ENCODE results near the gene AP2M1. TPM values are rescaled to one million over a fixed set of nuclear protein-coding genes. Genes with fewer than 3 reads are reported as not detected.
"Not testable (repeated sequence)": the region's sequence is repeated elsewhere in the genome, so short reads cannot be mapped to it uniquely, and the experiment has no call there.

The AP2M1 gene
- total RNA-seq, 1 donor from 2014 or later: 262 TPM

DNA sequence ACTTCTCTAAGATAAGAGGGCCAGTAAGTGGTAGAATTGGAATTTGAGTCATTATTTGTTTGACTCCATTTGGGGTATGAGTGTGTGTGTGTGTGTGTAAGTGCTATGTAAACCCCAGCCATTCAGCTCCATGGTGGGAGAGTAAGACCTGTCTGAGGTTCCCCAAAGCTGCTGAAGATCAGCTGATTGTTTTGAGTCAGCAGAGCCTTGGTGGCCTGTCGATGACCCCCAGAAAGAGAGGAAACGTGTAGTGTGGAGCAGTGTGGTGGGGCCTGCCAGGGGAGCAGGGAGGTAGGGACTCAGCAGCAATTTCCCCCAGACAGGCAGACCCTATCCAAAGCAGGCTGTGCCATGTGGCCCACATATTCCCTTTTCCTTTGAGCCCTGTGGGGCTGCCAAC is 14.2 kb upstream of the AP2M1 start:
- Histone ChIP-seq H3K36me3 (ENCODE audit: control insufficient read depth, insufficient read depth, low read length) (peaks cover 12% of the 10 kb centered on the region), H3K4me3 (ENCODE audit: low read depth, low read length) (no peak overlapping the region), H3K27me3 (ENCODE audit: control insufficient read depth, insufficient read depth, low read length) (no peaks in the 10 kb centered on the region)
- TF ChIP-seq, protein P1, sequence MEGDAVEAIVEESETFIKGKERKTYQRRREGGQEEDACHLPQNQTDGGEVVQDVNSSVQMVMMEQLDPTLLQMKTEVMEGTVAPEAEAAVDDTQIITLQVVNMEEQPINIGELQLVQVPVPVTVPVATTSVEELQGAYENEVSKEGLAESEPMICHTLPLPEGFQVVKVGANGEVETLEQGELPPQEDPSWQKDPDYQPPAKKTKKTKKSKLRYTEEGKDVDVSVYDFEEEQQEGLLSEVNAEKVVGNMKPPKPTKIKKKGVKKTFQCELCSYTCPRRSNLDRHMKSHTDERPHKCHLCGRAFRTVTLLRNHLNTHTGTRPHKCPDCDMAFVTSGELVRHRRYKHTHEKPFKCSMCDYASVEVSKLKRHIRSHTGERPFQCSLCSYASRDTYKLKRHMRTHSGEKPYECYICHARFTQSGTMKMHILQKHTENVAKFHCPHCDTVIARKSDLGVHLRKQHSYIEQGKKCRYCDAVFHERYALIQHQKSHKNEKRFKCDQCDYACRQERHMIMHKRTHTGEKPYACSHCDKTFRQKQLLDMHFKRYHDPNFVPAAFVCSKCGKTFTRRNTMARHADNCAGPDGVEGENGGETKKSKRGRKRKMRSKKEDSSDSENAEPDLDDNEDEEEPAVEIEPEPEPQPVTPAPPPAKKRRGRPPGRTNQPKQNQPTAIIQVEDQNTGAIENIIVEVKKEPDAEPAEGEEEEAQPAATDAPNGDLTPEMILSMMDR (IDR thresholded peaks at IDR 0.05; ENCODE audit: insufficient read depth, low read length, severe bottlenecking): no peak
- FAIRE-seq: no peak
- DNase-seq (ENCODE audit: low read depth): no peak

DNA sequence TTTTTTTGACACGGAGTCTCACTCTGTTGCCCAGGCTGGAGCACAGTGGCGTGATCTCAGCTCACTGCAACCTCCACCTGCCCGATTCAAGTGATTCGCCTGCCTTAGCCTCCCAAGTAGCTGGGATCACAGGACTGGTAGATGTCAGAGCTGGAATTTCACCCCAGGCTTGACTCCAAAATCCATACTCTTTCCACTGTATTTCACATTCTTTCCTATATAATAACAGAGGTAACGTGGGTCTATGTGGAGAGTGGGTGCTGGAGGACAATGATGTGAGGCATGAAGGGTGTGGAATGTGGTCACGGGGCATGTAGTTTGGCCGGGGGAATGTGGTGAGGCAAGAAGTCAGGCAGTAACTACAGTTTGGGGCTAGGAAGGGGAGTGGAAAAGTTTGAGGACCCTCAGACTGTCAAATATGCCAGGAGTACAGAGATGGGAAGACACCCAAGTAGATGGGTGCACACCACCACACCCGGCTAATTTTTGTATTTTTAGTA is 12.0 kb upstream of the AP2M1 start:
- H3K4me3 ChIP-seq (ENCODE audit: low read depth, low read length); DNase-seq (ENCODE audit: low read depth); H3K27me3 ChIP-seq (ENCODE audit: control insufficient read depth, insufficient read depth, low read length); FAIRE-seq: not testable (repeated sequence)
- peaks cover 26% of the 10 kb centered on the region for H3K36me3 ChIP-seq (ENCODE audit: control insufficient read depth, insufficient read depth, low read length)

DNA sequence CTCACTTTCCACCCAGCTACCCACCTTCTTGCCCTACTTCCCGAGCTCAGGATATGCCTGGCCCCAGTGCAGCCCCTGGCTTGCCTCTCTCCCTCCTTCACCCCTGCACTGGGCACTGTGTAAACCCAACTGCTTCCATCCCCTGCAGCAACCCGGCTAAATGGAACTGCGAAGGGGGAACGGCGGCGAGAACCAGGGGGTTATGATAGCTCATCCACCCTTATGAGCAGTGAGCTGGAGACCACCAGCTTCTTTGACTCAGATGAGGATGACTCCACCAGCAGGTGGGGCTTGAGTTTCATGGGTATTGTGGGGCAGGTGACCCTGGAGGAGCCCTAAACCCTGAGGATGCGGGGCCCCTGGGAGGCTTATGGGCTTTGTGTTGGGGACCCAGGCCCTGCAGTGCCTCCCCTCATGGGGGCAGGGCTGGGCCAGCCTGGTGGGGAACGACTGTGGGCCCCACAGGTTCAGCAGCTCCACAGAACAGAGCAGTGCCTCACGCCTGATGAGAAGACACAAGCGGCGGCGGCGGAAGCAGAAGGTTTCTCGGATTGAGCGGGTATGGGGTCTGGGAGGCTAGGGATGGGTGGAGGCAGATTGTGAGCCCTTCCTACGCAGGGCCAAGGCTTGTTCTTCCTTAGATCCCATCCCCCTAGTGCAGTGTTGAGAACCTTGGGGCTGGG is 9.9 kb upstream of the AP2M1 start:
- DNase-seq (ENCODE audit: low read depth) (no peak), FAIRE-seq (no peak)
- H3K36me3 ChIP-seq (ENCODE audit: control insufficient read depth, insufficient read depth, low read length): peaks cover 28% of the 10 kb centered on the region

DNA sequence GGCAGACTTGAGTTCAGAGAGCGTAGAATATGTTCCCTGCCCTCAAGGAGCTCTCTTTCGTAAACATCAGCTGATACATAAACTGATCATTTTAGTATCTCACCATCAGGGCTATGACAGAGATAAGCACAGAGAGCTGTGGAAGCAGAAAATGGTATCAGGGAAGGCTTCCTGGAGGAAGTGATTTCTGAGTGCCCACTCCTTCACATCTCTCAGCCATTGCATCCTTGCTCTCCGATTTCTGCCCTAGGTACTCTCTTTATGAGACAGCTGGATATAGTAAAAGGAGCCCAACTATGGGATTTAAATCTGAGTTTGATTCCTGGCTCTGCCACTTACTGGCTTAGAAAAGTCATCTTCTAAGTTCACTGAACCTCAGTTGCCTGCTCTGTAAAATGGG is 9.1 kb upstream of the AP2M1 start:
- DNase-seq (ENCODE audit: low read depth) (no peak), FAIRE-seq (peak; percentile 52)
- Histone ChIP-seq H3K4me3 (ENCODE audit: low read depth, low read length) (no peak overlapping the region), H3K27me3 (ENCODE audit: control insufficient read depth, insufficient read depth, low read length) (no peaks in the 10 kb centered on the region), H3K36me3 (ENCODE audit: control insufficient read depth, insufficient read depth, low read length) (peaks cover 28% of the 10 kb centered on the region)
- TF ChIP-seq, protein P1 (IDR thresholded peaks at IDR 0.05; ENCODE audit: insufficient read depth, low read length, severe bottlenecking): no peak

More for the DNA sequence above, 9.9 kb upstream of the AP2M1 start:
- no peaks in the 10 kb centered on the region for H3K27me3 ChIP-seq (ENCODE audit: control insufficient read depth, insufficient read depth, low read length)
- H3K4me3 ChIP-seq (ENCODE audit: low read depth, low read length): no peak overlapping the region
- TF ChIP-seq, protein P1 (IDR thresholded peaks at IDR 0.05; ENCODE audit: insufficient read depth, low read length, severe bottlenecking): no peak

DNA sequence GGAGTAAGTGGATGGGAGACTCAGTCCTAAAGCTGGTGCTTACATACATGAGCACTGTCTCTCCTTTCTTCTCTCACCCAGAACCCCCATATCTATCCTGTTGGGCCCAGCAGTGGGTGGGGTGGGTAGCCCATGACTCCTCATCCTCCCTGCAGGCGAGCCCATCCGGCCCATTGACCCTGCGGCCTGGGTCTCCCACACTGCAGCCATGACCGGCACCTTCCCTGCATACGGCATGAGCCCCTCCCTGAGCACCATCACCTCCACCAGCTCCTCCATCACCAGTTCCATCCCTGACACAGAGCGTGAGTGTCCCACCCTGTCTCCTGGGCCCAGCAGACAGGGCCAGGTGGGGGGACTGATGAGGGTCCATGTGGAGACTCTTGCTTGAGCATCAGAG is 8.0 kb upstream of the AP2M1 start:
- FAIRE-seq (no peak), DNase-seq (ENCODE audit: low read depth) (no peak)
- peaks cover 32% of the 10 kb centered on the region for H3K36me3 ChIP-seq (ENCODE audit: control insufficient read depth, insufficient read depth, low read length)
- H3K4me3 ChIP-seq (ENCODE audit: low read depth, low read length): no peak overlapping the region
- H3K27me3 ChIP-seq (ENCODE audit: control insufficient read depth, insufficient read depth, low read length): no peaks in the 10 kb centered on the region
- TF ChIP-seq, protein P1 (IDR thresholded peaks at IDR 0.05; ENCODE audit: insufficient read depth, low read length, severe bottlenecking): no peak

DNA sequence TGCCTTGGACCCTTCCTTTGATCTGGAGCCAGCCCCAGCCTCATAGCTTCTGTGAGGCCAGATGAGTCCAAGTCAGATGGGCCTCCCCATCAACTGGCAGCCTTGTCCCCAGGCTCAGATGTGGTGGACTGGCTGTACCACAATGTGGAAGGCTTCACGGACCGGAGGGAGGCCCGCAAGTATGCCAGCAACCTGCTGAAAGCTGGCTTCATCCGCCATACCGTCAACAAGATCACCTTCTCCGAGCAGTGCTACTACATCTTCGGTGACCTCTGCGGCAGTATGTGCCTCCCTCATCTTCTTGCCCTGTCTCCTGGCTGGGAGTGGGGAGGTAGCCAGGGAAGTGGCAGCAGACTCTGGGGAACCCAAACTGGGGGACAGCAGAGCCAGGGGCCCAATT is 6.9 kb upstream of the AP2M1 start:
- no peaks in the 10 kb centered on the region for H3K27me3 ChIP-seq (ENCODE audit: control insufficient read depth, insufficient read depth, low read length)
- DNase-seq (ENCODE audit: low read depth) (no peak), FAIRE-seq (no peak)
- no peak overlapping the region for H3K4me3 ChIP-seq (ENCODE audit: low read depth, low read length)
- peaks cover 32% of the 10 kb centered on the region for H3K36me3 ChIP-seq (ENCODE audit: control insufficient read depth, insufficient read depth, low read length)
- TF ChIP-seq, protein P1 (IDR thresholded peaks at IDR 0.05; ENCODE audit: insufficient read depth, low read length, severe bottlenecking): no peak
